ENCODE measurements around the gene RTN4RL1.
"Not testable (repeated sequence)": the region's sequence is repeated elsewhere in the genome, so short reads cannot be mapped to it uniquely, and the experiment has no call there.

The RTN4RL1 gene

DNA sequence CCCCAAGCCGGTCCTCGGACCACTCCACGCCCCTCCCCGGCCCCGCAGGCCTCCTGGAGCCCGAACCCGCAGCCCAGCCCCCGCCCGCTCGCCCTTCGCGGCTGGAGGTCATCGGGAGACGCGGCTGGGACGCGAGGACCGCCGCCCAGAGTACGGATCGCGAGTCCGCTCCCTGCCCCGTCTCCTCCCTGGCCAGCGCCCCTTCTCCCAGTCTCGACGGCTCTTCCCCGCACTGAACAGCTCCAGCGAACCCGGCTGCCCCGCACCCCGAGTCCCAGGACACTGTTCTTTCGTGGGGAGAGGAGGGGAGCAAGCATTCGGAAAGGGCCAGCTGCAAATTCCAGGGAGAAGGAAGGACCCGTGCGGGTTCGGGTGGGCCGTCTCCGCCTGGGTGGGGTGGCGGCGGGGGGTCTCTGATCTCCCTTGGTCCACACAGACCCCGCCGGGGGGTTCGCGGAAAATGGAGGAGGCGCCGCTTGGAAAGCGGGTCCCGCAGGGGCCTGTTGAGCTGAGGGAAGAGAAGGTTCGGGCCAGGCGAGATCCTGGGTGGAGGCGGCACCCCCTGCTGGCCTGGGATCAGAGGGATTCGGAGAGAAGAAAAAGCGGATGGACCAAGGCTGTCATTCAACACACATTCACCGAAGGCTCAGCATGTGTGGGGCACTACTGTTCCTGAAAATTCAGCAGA is 632 bp upstream of the RTN4RL1 start:
- no peak for DNase-seq (ENCODE audit: low read depth)

DNA sequence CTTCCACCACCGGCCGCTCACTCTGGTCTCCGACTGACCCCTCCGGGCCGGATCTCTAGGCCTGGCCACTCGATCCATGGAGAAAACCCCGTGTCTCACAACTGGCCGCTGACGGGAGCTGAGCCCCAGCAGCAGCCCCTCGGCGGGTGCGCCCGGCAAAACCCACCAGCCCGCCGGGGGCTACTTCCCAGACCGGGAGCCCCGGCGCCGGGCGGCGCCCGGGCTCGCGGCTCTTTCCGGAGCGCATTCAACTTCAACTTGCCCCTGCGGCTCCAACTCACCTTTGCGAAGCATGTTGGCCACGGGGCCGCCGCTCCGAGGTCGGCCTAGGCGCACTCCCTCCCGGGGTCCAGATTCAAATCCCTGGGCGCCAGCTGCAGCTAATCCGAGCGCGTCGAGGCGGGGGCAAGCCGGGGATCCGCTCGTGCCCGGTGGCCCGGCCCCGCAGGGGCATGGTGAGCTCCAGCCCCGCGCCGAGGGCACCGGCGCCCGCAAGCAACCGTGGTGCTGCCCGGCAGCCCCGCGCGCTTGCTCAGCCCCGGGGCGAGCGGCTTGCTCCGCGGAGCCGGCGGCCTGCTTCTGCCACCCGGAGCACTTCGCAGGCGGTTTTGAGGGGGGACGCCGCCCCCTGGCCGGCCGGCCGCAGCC is 438 bp downstream of the RTN4RL1 start:
- no peak for DNase-seq (ENCODE audit: low read depth)

DNA sequence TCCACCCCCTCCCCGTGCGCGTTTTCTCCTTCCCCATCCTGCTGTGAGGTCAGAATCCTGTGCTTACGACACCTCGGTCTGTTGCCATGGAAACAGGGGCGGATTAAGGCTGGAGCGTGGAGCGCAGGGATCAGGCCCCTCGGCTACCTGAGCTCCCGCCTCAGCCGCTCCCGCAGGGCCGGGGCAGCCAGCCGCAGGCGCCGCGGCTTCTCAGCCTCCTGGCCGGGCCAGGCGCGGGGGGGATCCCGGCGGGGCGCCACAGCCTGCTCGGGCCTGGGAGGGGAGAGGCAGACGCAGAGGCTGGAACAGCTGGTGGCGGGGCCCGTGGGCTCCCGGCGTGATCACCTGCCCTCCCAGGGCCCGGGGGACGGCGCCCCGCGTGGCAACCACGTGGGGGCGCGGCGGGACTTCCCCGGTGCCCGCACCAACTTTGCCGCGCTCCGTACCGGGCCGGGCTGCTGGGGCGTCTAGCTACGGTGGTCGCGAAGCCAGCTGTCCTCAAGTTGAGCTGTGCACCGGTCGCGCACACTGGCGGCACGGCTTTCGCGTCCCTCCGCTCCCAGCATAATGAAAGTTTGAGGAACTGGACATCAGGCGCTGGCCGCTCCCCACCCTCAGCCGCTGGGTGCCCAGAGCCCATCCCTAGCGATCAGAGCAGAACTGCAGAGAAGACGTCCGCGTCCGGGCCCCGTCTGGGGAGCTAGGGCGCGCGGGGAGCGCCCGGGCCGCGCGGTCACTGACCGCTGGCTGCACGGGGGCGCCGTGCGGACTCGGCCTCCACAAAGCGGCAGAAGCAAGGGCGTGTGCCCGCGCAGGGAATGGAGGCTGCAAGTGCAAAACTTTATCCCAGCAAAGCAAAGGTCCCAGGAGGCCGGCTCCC is 1.2 kb downstream of the RTN4RL1 start:
- DNase-seq (ENCODE audit: low read depth): no peak

DNA sequence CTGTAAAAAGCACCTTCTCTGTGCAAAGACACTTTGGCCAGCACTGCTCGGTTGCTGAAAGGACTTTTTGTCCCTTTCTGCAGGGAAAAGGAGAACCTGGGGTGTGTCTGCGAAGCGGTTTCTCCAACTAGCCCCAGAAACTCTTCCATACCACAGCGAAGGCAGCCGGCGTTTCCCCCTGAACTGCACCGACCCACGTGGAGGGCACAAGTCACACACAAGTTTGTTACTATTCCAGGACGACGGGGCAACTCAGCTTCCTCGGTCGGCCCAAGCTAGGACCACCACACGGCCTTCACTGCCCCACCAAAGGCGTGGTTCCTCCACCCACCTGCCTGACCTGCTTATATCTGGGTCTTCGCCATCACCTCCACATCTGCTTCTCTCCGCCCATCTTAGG is 1.9 kb downstream of the RTN4RL1 start:
- no peak for DNase-seq (ENCODE audit: low read depth)

DNA sequence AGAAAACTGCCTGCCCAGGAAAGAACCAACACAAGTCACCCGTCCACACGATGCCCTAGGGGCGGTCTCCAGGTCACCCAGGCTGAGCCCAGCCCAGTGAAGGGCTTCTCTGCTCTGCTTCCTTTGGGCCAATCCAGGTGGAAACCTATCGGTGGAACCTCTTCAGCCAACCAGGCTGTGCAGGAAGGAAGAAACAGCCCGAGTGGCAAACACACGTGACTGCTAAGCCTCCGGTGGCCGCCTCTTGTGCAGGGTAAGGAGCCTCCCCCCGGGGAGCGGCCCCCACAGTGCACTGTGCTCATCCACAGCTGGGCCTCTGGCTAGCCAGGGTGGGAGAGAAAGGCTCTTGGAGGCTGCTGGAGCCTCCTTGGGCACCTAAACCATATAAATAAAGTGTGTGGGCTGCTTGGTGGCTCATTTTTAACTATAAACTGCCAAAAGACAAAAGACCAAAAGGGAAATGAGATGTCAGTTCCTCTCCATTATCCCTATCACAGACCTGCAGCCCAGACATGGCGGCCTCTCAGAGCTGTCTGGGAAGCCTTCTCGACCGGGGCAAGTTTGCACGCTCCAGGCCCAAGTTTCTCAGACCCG is 2.4 kb downstream of the RTN4RL1 start:
- no peak for DNase-seq (ENCODE audit: low read depth)

DNA sequence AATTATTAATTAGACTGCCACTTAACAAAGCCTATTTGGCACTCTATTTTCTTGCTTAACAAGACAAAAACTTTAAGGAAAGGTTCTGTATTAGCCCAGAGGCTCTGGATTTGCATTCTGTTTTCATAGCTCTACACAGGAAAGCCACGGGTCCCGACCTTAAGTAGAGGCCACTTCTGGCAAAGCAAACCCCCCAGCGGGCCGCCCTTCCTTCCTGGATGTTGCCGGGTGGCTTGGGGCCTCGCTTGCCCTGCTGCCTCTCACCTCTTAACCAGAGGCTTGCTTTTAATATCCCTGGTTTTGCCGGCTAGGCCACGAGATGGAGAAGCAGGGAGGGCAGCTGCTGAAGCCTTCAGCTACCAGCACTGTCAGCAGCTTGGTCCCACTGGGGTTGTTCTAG is 4.4 kb downstream of the RTN4RL1 start:
- no peak for DNase-seq (ENCODE audit: low read depth)

DNA sequence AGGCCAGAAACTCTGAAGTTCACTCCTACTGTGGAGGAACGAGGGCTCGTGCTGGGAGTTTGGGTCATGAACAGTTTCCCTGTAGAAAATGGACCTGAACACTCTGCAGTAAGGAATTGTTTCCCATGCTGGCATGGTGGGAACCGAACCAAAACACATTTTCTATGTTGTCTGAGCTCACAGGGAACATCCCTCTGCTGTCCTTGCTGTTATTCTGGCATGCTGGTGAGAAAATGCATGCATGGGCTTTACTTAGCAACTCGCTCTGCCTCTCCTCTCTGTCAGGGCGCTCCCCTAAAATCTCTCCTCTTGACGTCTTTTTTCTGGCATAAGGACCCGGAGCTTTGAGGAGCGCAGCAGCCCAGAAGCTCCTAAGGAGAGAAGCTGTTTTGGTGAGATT is 5.4 kb downstream of the RTN4RL1 start:
- no peak for DNase-seq (ENCODE audit: low read depth)

DNA sequence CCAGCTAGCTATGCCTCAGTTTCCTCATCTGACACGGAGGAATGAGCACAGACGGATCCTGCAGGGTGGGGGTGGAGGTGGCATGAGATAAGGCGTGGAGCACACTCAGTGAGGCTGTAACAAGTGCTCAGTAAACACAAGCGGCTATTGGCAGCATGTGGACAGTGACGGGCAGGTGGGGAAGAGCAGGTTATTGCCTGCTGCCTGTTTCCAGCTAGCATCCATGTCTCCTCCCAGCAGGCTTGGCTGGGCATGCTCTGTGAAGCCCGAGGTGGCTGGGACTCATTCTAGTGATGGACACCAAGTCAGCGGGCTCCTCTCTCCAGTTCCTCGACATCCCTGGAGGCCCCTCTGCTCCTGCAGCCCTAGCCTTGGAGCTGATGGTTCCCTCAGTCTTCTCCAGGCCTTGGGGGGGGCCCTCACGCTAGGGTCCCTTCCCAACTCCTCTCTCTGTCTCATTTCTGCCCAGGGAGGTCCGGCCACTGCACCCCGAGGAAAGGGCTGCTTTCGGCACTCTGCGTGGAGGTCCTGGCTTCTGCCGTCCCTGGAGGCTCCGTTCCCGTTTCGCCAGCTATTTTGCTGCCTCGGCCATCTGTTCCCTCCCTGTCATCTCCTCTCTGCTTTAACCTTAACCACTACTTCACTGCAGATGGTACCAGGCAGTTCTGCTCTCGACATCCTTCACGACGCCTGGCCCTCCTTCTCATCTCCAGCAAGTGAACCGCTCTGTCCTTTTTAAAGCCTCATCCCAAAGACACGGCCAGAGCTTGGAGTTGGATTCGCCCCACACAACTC is 6.2 kb downstream of the RTN4RL1 start:
- no peak for DNase-seq (ENCODE audit: low read depth)

DNA sequence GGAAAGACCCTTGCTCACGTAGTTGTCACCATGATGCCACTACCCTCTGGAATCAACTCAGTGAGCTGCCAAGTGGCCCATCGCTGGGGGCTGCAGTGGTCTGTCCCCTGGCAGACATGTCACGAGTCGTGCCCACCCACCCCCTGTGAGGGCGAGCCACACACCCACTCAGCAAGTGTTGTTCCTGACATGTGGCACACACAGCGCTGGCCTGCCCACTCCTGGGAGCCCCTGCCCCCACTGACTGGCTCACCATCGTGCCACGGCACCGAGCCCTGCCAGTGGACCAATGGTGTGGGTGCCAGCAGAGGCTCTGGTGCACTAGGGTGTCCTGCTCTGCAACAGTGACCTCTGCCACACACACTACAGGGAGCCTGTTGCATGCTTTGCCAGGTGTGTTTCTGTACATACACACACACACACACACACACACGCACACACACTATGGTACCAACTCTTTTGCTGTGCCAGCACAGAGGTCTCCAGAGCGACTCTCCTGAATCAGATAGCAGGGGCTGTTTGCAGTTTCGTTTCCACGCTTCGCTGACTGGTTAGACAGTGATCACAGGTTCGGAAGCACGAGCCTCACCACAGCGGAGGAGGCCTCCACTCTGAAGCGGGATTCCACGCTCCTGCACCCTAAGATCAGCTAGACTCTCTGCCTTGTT is 7.7 kb downstream of the RTN4RL1 start:
- DNase-seq (ENCODE audit: low read depth): no peak

DNA sequence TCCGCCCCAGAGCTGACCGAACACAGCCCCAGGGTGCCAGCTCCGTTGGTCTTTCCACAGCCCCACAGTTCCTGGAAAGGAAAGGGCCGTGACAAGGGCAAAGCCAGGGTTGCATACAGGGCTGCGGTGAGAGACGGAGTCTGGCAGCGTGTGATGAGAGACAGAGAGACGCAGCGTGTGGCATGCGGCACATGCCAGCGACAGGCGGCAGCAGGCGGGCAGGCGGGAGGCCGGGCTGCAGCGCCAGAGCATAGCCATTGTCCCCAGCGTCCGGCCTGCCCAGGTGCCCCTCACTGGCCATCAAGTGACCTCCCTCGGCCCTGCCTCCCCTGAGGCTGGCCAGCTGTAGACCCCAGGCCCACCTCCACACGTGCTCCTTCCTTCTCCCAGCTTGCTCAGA is 8.6 kb downstream of the RTN4RL1 start:
- no peak for DNase-seq (ENCODE audit: low read depth)

DNA sequence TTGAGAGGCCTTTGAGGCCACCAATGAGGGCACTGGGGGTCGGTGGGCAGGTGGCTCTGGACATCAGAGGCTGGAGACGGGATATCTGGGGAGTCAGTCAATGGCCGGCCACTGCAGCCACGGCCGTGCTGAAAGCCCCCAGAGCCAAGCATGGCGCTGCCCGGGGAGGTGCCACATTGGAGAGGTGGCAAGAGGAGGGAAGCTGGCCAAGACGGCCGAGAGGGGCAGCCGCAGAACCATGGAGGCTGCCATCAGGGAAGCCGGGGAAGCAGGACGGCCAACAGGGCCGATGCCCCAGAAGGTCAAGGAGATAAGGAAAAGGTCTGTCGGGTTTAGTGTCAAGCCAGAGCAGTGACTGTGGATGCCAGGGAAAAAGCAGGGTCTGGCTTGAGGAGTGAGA is 9.8 kb downstream of the RTN4RL1 start:
- no peak for DNase-seq (ENCODE audit: low read depth)

DNA sequence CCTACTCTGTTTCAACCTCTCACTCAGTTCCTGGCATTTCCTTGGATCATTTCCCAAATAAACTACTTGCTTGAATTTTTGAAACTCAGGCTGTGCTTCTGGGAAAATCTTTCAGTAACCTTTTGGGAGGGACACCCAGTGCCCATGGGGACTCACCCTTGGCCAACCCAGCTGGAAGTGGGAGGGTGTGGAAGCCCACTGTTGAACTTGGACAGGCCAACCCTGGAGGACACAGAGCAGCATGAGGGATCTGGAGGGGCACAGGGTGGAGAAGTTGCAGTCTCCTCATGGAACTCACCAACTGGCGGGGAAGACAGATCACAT is 11.2 kb downstream of the RTN4RL1 start:
- DNase-seq (ENCODE audit: low read depth): no peak

DNA sequence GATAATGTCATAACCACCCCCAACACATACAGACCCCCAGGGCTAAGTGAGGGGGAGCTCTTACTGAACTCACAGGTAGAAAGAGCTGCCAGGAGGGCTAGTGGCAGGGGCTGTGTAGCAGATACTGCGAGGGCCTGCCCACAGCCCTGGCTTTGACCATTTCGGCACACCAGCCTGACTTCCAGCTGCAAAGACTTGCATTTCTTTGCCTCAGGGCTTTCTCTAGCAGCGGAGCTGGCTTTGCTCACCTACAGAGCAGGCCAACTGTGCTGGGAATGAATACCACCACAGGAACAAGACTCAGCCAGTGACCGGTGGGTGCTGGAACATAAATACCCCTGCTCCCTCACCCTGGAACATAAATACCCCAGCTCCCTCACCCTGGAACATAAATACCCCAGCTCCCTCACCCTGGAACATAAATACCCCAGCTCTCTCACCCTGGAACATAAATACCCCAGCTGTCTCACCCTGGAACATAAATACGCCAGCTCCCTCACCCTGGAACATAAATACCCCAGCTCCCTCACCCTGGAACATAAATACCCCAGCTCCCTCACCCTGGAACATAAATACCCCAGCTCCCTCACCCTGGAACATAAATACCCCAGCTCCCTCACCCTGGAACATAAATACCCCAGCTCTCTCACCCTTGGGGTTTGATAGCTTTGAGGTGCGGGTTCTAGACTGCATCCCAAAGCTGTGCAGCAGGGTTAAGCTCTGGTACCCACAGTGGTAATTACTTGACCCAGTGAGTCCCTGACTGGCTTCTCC is 11.7 kb downstream of the RTN4RL1 start:
- not testable (repeated sequence) for DNase-seq (ENCODE audit: low read depth)

DNA sequence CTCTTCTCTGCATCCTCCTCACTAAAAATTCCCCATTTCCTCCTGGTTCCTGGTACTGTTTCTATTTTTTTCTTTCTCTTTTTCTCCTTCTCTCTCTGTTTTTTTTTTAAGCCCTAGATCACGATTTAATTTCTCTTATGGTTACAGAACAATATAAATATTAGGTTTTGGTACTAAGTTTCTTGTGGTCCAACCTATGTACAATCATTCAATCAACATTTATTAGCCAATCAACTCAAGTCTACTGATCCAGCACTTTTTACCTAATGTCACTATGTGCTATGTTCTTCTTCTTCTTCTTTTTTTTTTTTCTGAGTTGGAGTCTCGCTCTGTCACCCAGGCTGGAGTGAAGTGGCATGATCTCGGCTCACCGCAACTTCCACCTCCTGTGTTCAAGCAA is 12.6 kb downstream of the RTN4RL1 start:
- DNase-seq (ENCODE audit: low read depth): no peak

DNA sequence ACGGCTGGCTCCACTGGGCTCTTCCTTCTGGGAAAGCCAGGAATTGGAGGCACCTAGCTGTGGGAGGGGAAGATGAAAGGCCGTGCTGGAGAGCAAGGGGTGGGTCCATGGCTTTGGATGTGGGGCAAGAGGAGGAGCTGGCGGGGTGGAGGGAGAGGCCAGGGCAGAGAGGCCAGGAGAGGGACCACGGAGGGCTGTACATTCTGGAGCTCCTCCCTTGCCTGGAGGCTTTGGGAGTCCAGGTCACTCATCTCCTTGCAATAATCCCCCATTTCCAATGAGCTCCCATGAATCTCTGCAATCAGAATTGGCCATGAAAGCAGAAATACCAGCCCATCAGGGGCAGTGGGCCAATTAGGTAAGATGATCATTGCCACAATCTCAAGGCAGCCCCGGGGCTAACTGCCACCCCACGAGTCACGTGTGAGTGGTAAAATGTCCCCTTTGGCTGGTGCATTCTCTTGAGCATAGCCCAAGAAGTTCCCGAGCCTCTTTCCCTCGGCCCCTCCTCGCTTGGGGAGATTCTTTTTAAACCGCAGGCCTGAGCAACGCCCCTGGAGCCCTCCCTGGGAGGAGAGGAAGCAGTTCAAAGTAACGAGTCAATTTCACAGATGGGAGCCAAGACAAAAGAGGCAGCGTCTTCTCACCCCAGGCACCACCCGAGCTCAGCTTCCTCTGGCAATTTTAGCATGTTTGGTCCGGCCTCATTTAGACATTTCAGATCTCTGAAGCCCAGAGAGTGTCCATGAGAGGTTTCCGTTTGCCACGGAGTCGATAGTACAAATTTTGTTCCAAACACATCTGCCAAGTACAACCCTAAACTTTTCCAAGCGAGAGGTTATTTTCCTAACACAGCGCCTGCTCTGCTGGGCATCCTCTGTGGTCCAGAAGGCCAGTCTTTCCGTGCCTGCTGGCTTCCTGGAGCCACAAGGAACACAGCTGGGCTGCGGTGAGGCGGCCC is 13.4 kb downstream of the RTN4RL1 start:
- no peak for DNase-seq (ENCODE audit: low read depth)

DNA sequence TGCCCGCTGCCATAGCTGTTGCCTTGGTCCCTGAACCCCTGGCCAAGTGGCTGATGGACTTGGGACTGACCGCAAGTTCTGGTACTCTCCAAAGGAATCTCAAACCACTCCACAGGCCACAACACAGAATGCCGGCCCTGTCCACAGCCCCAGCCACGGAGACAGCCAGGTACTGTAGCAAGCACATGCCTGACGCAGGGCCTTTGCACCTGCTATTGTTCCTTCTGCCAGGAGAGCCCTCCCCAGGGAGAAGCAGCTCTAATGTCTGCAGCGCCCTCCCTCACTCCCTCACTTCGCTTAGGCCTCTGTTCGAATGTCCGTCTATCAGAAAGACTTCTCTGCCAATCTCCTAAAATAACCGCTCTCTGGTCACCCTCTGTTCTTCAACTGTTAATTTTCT is 15.4 kb downstream of the RTN4RL1 start:
- no peak for DNase-seq (ENCODE audit: low read depth)

DNA sequence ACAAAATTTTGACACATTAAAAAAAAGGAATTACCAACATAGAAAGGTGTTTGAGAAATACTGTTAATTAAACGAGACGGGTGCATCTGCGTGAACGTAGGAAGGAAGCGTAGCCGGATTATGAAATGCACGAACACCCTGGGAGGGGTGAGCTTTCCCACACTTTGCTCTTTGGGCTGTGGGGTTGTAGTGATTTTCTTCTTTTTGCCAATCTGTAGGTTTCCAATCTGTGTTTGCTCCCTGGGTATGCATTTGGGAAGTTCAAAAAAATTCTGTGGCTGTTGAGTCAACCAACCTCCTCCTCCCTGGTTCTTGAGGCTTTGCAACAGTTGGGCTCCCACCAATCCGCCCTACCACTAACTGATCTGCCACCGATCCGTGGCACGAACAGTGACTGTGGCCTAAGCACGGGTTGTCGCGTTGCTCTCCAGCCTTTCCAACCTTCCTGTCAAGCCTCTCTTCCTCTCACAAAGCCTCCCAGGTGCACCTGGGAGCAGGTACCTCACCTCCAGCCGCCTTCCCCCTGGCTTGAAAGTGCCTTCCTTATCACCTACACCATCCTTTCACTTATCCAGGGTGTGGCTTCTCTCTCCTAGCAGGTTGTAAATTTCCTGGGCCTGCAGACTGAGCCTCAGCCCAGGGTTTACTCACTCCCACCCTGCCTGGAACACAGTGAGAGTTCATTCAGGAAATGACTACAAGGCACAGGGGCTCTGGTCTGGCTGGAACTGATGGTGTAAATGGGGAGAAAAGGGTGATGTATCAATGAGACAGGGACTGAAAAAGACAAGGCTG is 16.6 kb downstream of the RTN4RL1 start:
- no peak for DNase-seq (ENCODE audit: low read depth)

DNA sequence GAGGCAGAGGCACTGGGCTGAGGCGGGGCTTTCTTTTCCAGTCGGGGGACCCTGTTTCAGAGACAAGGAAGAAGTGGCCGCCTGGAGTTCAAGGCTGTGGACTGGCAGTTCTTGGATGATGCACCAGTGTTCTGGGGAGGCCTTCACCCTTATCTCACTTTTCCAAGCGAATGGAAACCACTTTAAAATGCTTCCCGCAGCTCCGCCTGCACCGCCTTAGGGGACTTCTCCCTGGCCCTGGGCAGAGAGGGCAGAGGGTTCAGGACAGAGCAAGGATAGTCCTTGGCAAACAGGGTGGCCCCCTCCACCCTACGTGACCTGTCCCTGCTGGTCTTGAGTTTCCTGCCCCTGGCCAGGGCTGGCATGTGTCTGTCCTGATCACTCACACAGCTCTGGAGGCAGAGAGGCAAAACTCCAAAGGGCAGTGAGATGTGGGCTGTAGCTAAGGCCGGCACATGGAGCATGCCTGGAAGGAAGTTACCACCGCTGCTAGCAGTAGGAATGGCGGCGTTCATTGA is 20.6 kb downstream of the RTN4RL1 start:
- DNase-seq (ENCODE audit: low read depth): no peak

Data from stimulated activated CD8-positive, alpha-beta memory T cell treated with anti-CD3 and anti-CD28 coated beads, Interleukin-15, amount 100 ng/mL, for 24 hours (primary cell).